Gastroesophageal sphincter (tissue), 4 donors: Measurements from ENCODE around the gene UBQLNL. TPM values are rescaled to one million over a fixed set of nuclear protein-coding genes. Genes with fewer than 3 reads are reported as not detected.

ENCODE experiments used
- ATAC-seq: fragments of 150-250 bp; one replicate; pipeline ENCODE4 v1.9.1; 2016; ENCODE audit warnings: mild to moderate bottlenecking, moderate library complexity
- H3K27ac ChIP-seq, 4 donors: fragments of 200-600 bp; sonication (generic) in 3 of 4; 1 replicate in 3 of 4; 2 replicates in 1 of 4; pipeline ENCODE4 v1.5.1; 2016 to 2019
- H3K27me3 ChIP-seq: fragments of 200-600 bp; sonication (generic); one replicate; pipeline ENCODE4 v1.5.1; 2019
- H3K36me3 ChIP-seq, 2 donors: fragments of 200-600 bp; sonication (generic); one replicate each; pipeline ENCODE4 v1.5.1; 2019; ENCODE audit warnings: control low read depth in 1 of 2
- H3K4me1 ChIP-seq, 3 donors: fragments of 200-600 bp; sonication (generic); 1 replicate in 2 of 3; 2 replicates in 1 of 3; pipeline ENCODE4 v1.5.1; 2016 to 2019; ENCODE audit warnings: control low read depth in 2 of 3
- H3K4me3 ChIP-seq, 2 donors: fragments of 200-600 bp; sonication (generic); one replicate each; pipeline ENCODE4 v1.5.1; 2019; ENCODE audit warnings: mild to moderate bottlenecking in 1 of 2, moderate library complexity in 1 of 2
- H3K9me3 ChIP-seq, 3 donors: fragments of 200-600 bp; sonication (generic); one replicate each; pipeline ENCODE4 v1.5.1; 2017 to 2019; ENCODE audit warnings: control low read depth in 2 of 3
- CTCF ChIP-seq, 4 experiments: fragments of 200-600 bp in 2 of 4; fragments of 450-650 bp in 2 of 4; sonication (generic) in 1 of 4; IDR thresholded peaks; one replicate each; pipeline ENCODE4 v1.5.1; 2017 to 2019; ENCODE audit warnings: antibody characterized with exemption in 4 of 4, mild to moderate bottlenecking in 2 of 4, moderate library complexity in 2 of 4
- EP300 ChIP-seq: sonication (generic); formaldehyde crosslinking; IDR thresholded peaks from one replicate; pipeline ENCODE4 v1.6.1; 2017; ENCODE audit warnings: antibody characterized with exemption, mild to moderate bottlenecking
- POLR2A ChIP-seq, 2 donors: fragments of 450-650 bp; IDR thresholded peaks; one replicate each; pipeline ENCODE4 v1.6.1; 2017; ENCODE audit warnings: antibody characterized with exemption in 2 of 2, mild to moderate bottlenecking in 2 of 2, moderate library complexity in 1 of 2
- POLR2AphosphoS5 ChIP-seq: sonication (generic); formaldehyde crosslinking; IDR thresholded peaks from one replicate; pipeline ENCODE4 v1.6.1; 2017; ENCODE audit warnings: antibody characterized with exemption
- WGBS, 2 donors: methylation state at CpG; one replicate each; pipeline ENCODE4 v1.1.5; 2018; ENCODE audit warnings: low coverage in 1 of 2; 5-methylcytosine and 5-hydroxymethylcytosine counted together
- total RNA-seq, 4 donors: library from RNA; depleted of rRNA; stranded (reverse); fragments of >200 nt; gene quantifications; one replicate each; pipeline ENCODE4 v1.1.0, GENCODE V29; 2016

The UBQLNL gene
- total RNA-seq, 4 donors from 2014 or later = 0.27 to 0.62 (median 0.31) TPM; not detected in 1

GRCh38 chr11:5527716-5528115, 11.2 kb upstream of the UBQLNL start:
- ATAC-seq = no peak
- H3K4me1 ChIP-seq = no peaks in the 10 kb centered on the region
- H3K27me3 ChIP-seq = no peaks in the 10 kb centered on the region
- WGBS, 2 donors = no CpG with 5 or more reads among the region's 5 CpGs
- no peak overlapping the region for H3K27ac ChIP-seq
- H3K9me3 ChIP-seq = no peaks in the 10 kb centered on the region
- no peaks in the 10 kb centered on the region for H3K36me3 ChIP-seq
- H3K4me3 ChIP-seq = no peak overlapping the region
- TF ChIP-seq POLR2AphosphoS5 (no peak), CTCF (IDR thresholded peaks at IDR 0.05) (no peak), POLR2A (IDR thresholded peaks at IDR 0.05) (no peak)

- ATAC-seq = no peak
- Histone ChIP-seq H3K4me3 (no peak overlapping the region), H3K27ac (no peak overlapping the region), H3K36me3 (no peaks in the 10 kb centered on the region), H3K9me3 (no peaks in the 10 kb centered on the region), H3K27me3 (no peaks in the 10 kb centered on the region), H3K4me1 (no peaks in the 10 kb centered on the region)
- WGBS, 2 donors = 0 to 46% methylated on average over 1 to 3 of the region's 3 CpGs
- TF ChIP-seq POLR2A (IDR thresholded peaks at IDR 0.05) (no peak), EP300 (no peak), POLR2AphosphoS5 (no peak), CTCF (IDR thresholded peaks at IDR 0.05) (no peak)
These were observed 8.3 kb upstream of the UBQLNL start for GRCh38 chr11:5524756-5525155.

- no peak for ATAC-seq
- H3K27me3 ChIP-seq = no peaks in the 10 kb centered on the region
- H3K4me1 ChIP-seq = no peaks in the 10 kb centered on the region
- no peaks in the 10 kb centered on the region for H3K9me3 ChIP-seq
- TF ChIP-seq POLR2A (IDR thresholded peaks at IDR 0.05) = no peak
- TF ChIP-seq EP300 = no peak
- no peak for TF ChIP-seq POLR2AphosphoS5
- TF ChIP-seq CTCF (IDR thresholded peaks at IDR 0.05) = no peak
- no peaks in the 10 kb centered on the region for H3K36me3 ChIP-seq
- WGBS, 2 donors = 83 to 86% methylated on average over 1 to 2 of the region's 2 CpGs
- H3K27ac ChIP-seq = no peak overlapping the region
- H3K4me3 ChIP-seq = no peak overlapping the region
These were observed 5.8 kb upstream of the UBQLNL start for GRCh38 chr11:5522308-5522707.

GRCh38 chr11:5521540-5521939, 5.0 kb upstream of the UBQLNL start:
- Histone ChIP-seq H3K36me3 (no peaks in the 10 kb centered on the region), H3K4me1 (no peaks in the 10 kb centered on the region), H3K9me3 (no peaks in the 10 kb centered on the region), H3K27ac (no peak overlapping the region), H3K27me3 (no peaks in the 10 kb centered on the region), H3K4me3 (no peak overlapping the region)
- TF ChIP-seq POLR2A (IDR thresholded peaks at IDR 0.05) (no peak), POLR2AphosphoS5 (no peak)
- 98 to 100% methylated on average over 2 to 4 of the region's 4 CpGs for WGBS, 2 donors
- no peak for ATAC-seq

- Histone ChIP-seq H3K4me1 (no peaks in the 10 kb centered on the region), H3K36me3 (no peaks in the 10 kb centered on the region), H3K9me3 (no peaks in the 10 kb centered on the region), H3K27me3 (no peaks in the 10 kb centered on the region), H3K27ac (no peak overlapping the region), H3K4me3 (no peak overlapping the region)
- TF ChIP-seq CTCF (IDR thresholded peaks at IDR 0.05) (no peak), EP300 (no peak), POLR2AphosphoS5 (no peak), POLR2A (IDR thresholded peaks at IDR 0.05) (no peak)
- no peak for ATAC-seq
These were observed 1.7 kb downstream of the UBQLNL start for GRCh38 chr11:5514841-5515240.

- TF ChIP-seq EP300 (no peak), POLR2AphosphoS5 (no peak), POLR2A (IDR thresholded peaks at IDR 0.05) (no peak), CTCF (IDR thresholded peaks at IDR 0.05) (no peak)
- H3K27me3 ChIP-seq = no peaks in the 10 kb centered on the region
- no peak within 1 kb of the TSS for H3K27ac ChIP-seq
- no peak for ATAC-seq
- 64 to 88% methylated on average over 3 to 4 of the region's 4 CpGs for WGBS, 2 donors
- no peaks in the 10 kb centered on the region for H3K36me3 ChIP-seq
- no peaks in the 10 kb centered on the region for H3K4me1 ChIP-seq
- no peaks in the 10 kb centered on the region for H3K9me3 ChIP-seq
- no peak within 1 kb of the TSS for H3K4me3 ChIP-seq
These were observed 6.7 kb downstream of the UBQLNL start, which contains the start of gene UBQLN3 for GRCh38 chr11:5509803-5510202. Gene UBQLN3, minus strand, starts transcription at chr11:5509957. Its CDS starts 399 bp downstream, at chr11:5509558.
